GM21737 (cell line): ENCODE measurements around the gene INTS3.
"Not testable (repeated sequence)": the region's sequence is repeated elsewhere in the genome, so short reads cannot be mapped to it uniquely, and the experiment has no call there.

Source experiments
- ATAC-seq: cut with Tn5 transposase; IDR thresholded peaks from one replicate; pipeline ENCODE4 v1.9.1; 2021; ENCODE audit warnings: mild to moderate bottlenecking, moderate library complexity; ENCODE audit not compliant: unreplicated experiment

INTS3 gene

GRCh38 chr1:153754266-153754665 lies 26.4 kb downstream of the INTS3 start:
- no peak for ATAC-seq

GRCh38 chr1:153760440-153760839 lies 32.6 kb downstream of the INTS3 start:
- ATAC-seq = no peak

- ATAC-seq = no peak
Observed at GRCh38 chr1:153763365-153764225, 35.7 kb downstream of the INTS3 start.

GRCh38 chr1:153764310-153764709 lies 36.5 kb downstream of the INTS3 start:
- no peak for ATAC-seq

GRCh38 chr1:153766663-153767062 lies 38.8 kb downstream of the INTS3 start:
- ATAC-seq = not testable (repeated sequence)

GRCh38 chr1:153767519-153767918 lies 39.7 kb downstream of the INTS3 start:
- ATAC-seq = no peak

GRCh38 chr1:153768316-153769181 lies 40.7 kb downstream of the INTS3 start:
- no peak for ATAC-seq

- ATAC-seq = no peak
Observed at GRCh38 chr1:153769221-153769620, 41.4 kb downstream of the INTS3 start.

GRCh38 chr1:153770797-153771196 lies 42.9 kb downstream of the INTS3 start:
- no peak for ATAC-seq

GRCh38 chr1:153771261-153771660 lies 43.4 kb downstream of the INTS3 start:
- ATAC-seq = no peak

- no peak for ATAC-seq
Observed at GRCh38 chr1:153771841-153772593, 44.2 kb downstream of the INTS3 start.

GRCh38 chr1:153773096-153773921 lies 45.5 kb downstream of the INTS3 start:
- ATAC-seq = no peak

GRCh38 chr1:153774026-153774595 lies 46.3 kb downstream of the INTS3 start:
- no peak for ATAC-seq

- ATAC-seq = no peak
Observed at GRCh38 chr1:153774780-153775457, 47.1 kb downstream of the INTS3 start, which contains the start of gene SLC27A3. SLC27A3 (plus strand) TSS chr1:153775407; CDS start chr1:153775498, 91 bp downstream.

GRCh38 chr1:153775458-153776327 lies 47.8 kb downstream of the INTS3 start:
- no peak for ATAC-seq

GRCh38 chr1:153776352-153776751 lies 48.5 kb downstream of the INTS3 start:
- no peak for ATAC-seq

- no peak for ATAC-seq
Observed at GRCh38 chr1:153776845-153777370, 49.1 kb downstream of the INTS3 start.

- no peak for ATAC-seq
Observed at GRCh38 chr1:153777648-153778047, 49.8 kb downstream of the INTS3 start.
